SKM-1 (cell line): ENCODE measurements around the gene ADAT2.

Experiments used
- DNase-seq: peaks from one replicate; lab custom pipeline; 2025; ENCODE audit not compliant: unreplicated experiment; lab: John Stamatoyannopoulos, UW

The ADAT2 gene

GRCh38 chr6:143441680-143442545 lies 8.6 kb downstream of the ADAT2 start:
- no peak for DNase-seq

GRCh38 chr6:143441010-143441409 lies 9.5 kb downstream of the ADAT2 start:
- DNase-seq: no peak

- DNase-seq: no peak
These were observed 17.9 kb downstream of the ADAT2 start for GRCh38 chr6:143432588-143432987.

- no peak for DNase-seq
These were observed 19.3 kb downstream of the ADAT2 start for GRCh38 chr6:143431226-143431625.

GRCh38 chr6:143429970-143430369 lies 20.5 kb downstream of the ADAT2 start:
- no peak for DNase-seq

- peak; percentile 52 for DNase-seq
These were observed 23.2 kb downstream of the ADAT2 start for GRCh38 chr6:143427109-143427817.

- no peak for DNase-seq
These were observed 24.5 kb downstream of the ADAT2 start for GRCh38 chr6:143426026-143426425.

- DNase-seq: no peak
These were observed 31.0 kb downstream of the ADAT2 start for GRCh38 chr6:143419526-143419925.

- no peak for DNase-seq
These were observed 35.7 kb downstream of the ADAT2 start for GRCh38 chr6:143414769-143415168.

GRCh38 chr6:143410859-143411270 lies 39.6 kb downstream of the ADAT2 start:
- no peak for DNase-seq

- no peak for DNase-seq
These were observed 41.7 kb downstream of the ADAT2 start for GRCh38 chr6:143408787-143409162.

GRCh38 chr6:143408151-143408786 lies 42.2 kb downstream of the ADAT2 start:
- no peak for DNase-seq

- DNase-seq: no peak
These were observed 43.8 kb downstream of the ADAT2 start for GRCh38 chr6:143406673-143407072.

- DNase-seq: no peak
These were observed 44.9 kb downstream of the ADAT2 start for GRCh38 chr6:143405373-143406154.

- no peak for DNase-seq
These were observed 47.7 kb downstream of the ADAT2 start for GRCh38 chr6:143402721-143403336.

- DNase-seq: no peak
These were observed 48.7 kb downstream of the ADAT2 start for GRCh38 chr6:143401636-143402370.

GRCh38 chr6:143401068-143401446 lies 49.4 kb downstream of the ADAT2 start:
- no peak for DNase-seq

GRCh38 chr6:143400258-143401067 lies 50.0 kb downstream of the ADAT2 start:
- no peak for DNase-seq

GRCh38 chr6:143399775-143400174 lies 50.7 kb downstream of the ADAT2 start:
- DNase-seq: no peak
